SIG-M5 treated with dmso at 0.1 percent for 504 hours (cell line): ENCODE results near the gene TRIM56.
A peak's percentile ranks its signal among the peaks of the same experiment; 100 is the strongest.
"Not testable (repeated sequence)": the region's sequence is repeated elsewhere in the genome, so short reads cannot be mapped to it uniquely, and the experiment has no call there.

ENCODE experiments used
- DNase-seq: peaks from one replicate; lab custom pipeline; 2025; ENCODE audit not compliant: unreplicated experiment; lab: John Stamatoyannopoulos, UW

TRIM56 gene

DNA sequence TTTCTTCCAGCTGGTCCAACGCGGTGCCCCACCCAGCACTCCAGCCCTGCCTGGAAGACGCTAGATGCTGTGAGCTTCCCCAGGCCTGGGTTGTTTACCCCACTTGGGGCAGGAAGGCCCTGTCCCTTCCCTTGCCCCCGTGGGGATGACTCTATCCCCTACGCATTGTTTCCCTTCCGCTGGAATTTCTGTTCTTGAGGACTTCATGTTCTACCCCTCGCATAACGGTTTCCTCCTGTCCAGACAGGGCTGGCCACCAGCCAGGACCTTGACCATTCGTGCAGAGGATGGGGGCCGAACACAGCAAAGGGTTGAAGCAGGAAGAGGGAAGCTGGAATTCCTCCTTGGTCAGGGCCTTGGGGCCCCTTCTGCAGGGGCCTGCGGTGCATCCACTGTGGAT is 27.0 kb downstream of the TRIM56 start:
- DNase-seq = no peak

DNA sequence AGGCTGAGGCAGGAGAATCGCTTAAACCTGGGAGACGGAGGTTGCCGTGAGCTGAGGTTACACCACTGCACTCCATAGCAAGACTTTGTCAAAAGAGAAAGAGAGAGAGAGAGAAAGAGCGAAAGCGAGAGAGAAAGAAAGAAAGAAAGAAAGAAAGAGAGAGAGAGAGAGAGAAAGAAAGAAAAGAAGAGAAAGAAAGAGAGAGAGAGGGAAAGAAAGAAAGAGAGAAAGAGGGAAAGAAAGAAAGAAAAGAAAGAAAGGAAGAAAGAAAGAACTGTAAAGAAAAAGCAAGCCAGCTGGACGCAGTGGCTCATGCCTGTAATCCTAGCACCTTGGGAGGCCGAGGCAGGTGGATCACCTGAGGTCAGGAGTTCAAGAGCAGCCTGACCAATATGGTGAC is 27.9 kb downstream of the TRIM56 start:
- not testable (repeated sequence) for DNase-seq

DNA sequence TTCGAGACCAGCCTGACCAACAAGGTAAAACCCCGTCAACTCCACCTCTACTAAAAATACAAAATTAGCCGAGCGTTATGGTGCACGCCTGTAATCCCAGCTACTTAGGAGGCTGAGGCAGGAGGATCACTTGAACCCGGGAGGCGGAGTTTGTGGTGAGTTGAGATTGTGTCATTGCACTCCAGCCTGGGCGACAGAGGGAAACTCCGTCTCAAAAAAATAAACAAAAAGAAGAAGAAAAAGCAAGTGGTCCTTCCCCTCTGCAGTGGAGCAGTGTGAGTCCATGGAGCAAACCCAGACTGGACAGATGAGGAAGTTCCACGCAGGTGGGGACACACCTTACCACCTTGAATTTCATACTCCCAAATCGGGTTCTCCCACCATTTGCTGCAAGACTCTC is 28.6 kb downstream of the TRIM56 start:
- no peak for DNase-seq

DNA sequence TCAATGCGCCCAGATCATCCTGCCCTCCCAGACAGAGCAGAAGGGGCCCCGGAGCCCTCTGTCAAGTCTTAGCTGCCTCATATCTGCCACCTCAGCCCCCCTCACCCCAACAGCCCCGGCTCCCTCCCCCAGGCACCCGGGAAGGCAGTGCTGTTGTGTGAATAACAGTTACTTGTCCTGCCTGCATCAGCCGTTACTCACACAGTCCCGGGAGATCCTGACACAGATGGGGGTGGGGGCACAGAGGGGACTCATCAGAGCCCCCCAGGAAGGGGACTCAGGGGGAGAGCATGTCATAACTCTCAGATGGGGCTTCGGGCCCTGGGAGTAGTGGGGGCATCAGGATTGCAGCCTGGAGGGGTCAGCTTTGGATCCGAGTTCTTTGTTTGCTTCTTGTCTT is 29.2 kb downstream of the TRIM56 start:
- DNase-seq = no peak

DNA sequence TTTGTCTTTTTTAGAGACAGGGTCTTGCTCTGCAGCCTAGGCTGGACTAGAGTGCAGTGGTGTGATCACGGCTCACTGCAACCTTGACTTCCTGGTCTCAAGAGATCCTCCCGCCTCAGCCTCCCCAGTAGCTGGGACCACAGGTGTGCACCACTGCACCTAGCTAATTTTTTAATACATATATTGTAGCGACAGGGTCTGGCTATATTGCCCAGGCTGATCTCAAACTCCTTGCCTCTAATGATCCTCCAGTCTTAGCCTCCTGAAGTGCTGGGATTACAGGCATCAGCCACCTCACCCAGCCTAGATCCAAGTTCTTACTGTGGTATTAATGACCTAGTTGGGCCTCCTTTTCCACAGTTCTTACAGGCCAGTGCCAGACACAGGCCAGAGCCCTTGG is 29.9 kb downstream of the TRIM56 start:
- DNase-seq = no peak

DNA sequence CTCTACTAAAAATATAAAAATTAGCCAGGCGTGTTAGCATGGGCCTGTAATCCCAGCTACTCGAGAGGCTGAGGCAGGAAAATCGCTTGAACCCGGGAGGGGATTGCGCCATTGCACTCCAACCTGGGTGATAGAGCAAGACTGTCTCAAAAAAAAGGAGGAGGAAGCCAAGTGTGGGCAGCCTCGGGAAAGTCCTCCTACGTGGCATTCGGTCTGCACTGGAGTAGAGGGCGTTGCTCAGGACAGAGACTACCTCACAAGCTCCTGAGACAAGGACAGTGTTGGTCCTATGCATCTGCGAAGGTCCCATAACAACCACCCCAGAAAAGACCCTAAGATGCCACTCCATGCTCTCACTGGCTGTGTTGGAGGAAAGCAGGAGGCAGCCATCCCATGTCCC is 31.6 kb downstream of the TRIM56 start:
- DNase-seq = no peak

DNA sequence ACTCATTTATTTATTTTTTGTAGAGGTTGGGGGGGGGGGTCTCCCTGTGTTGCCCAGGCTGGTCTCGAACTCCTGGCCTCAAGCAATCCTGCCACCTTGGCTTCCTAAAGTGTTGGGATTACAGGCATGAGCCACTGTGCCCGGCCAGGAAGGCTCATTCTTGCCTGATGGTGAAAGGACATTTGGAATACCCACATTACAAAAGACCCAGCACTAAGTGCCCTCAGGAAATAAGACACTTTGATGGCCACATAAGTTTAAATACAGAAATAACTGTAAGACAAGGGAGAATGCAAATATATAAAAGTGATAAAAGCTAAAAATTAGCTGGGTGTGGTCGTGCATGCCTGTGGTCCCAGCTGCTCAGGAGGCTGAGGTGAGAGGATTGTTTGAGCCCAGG is 33.6 kb downstream of the TRIM56 start:
- DNase-seq = no peak

DNA sequence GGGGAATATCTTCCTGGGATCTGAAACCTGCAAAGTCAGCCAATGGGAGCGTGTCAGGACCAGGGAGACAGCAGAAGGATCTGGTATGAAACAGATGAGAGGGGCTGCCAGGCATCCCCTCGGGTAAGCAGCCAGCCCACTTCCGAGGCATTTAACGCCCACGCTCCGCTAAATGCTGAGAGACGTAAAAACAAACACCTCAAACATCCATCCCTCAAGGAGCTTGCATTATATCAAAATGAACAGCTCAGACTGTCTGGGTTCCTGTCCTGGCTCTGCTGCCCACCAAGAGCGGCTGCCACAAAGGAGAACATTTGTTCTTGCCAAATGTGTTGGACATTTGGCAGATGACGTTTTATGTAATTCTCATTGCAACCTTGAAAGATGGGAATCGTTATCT is 34.6 kb downstream of the TRIM56 start:
- no peak for DNase-seq

DNA sequence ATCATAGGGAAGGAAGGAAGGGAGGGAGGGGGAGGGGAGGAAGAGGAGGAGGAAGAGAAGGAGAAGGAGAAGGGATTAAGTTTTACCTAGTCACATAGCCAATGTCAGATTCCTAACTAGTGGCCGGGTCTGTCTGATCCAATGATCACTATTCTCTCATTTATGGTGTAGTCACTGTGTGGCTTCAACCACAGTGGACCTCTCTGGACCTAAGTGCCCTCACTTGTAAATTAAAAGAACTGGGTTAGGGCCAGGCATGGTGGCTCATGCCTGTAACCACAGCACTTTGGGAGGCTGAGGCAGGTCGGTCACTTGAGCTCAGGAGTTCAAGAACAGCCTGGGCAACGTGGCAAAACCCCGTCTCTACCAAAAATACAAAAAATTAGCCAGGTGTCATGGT is 35.0 kb downstream of the TRIM56 start:
- no peak for DNase-seq

DNA sequence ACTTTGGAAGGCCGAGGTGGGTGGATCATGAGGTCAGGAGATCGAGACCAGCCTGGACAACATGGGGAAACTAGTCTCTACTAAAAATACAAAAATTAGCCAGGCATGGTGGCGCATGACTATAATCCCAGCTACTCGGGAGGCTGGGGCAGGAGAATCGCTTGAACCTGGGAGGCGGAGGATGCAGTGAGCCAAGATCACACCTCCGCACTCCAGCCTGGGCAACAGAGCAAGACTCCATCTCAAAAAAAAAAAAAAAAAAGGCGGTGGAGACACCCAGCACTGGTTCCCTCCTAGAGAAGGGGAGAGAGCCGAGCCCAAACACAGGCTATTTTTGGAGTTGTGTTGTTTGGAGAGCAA is 36.3 kb downstream of the TRIM56 start:
- not testable (repeated sequence) for DNase-seq

DNA sequence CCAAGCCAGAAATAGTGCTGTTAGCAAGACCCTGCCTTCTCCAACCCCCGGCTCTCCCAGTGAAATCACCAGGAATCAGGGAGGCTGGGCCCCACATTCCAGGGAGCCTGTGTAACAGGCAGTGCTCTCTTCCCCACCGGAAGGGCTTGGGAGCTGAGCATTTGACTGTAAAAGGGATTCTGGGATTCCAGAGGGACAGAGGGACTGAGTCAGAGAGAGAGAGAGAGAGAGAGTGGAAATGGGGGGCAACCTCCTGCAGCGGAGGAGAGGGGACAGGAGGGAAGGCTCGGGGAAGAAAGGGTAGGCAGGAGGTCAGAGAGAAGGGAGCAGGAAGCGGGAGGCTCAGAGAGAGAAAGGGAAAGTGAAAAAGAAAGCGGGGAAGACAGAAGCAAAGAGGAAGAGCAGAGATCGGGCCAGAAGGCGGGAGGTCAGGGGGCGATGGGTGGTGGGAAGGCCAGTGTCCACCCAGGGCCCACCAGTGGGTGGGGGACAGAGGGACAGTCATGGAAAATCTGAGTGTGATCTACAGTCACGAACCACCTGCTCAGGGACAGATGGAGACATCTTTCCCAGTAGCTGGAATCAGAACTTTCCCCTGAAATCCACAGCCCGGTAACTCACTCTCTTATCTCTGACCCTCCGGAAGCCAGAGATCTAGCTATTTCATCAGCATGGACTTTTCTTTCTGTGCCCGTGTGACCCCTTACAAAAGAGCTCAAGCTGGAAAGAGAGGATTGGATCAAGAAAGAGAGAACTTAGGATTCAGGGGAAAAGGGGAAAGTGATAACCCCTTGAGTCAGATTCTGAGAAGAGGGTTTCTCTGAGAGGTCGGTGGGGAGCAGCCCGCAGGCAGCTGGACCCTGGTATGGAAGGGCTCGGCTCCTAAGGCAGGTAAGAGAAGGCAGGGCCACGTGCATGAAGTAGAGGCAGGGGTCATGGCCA is 37.0 kb downstream of the TRIM56 start:
- DNase-seq = no peak

DNA sequence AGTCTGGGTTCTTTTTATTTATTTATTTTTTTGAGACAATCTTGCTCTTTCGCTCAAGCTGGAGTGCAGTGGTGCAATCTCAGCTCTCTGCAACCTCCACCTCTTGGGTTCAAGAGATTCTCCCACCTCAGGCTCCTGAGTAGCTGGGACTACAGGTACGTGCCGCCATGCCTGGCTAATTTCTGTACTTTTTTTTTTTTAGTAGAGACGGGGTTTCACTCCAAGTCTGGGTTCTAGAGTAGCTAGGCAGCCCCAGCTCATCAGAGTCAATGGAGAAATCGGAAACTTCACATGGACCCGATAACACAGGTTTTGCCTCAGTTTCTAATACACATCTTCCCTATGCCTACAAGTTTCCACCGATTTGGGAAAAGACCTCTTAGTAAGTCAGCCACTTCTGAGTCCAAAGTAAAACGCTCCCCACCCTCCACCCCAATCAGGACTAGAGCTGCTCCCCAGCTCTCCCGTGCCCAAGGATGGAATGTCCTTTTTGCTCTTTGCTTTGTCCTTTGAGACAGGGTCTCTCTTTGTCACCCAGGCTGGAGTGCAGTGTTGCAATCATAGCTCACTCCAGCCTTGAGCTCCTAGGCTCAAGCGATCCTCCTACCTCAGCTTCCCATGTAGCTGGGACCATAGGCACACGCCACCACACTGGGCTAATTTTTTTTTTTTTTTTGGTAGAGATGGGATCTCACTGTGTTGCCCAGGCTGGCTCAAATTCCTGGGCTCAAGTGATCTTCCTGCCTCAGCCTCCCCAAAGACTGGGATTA is 37.8 kb downstream of the TRIM56 start:
- DNase-seq = no peak

DNA sequence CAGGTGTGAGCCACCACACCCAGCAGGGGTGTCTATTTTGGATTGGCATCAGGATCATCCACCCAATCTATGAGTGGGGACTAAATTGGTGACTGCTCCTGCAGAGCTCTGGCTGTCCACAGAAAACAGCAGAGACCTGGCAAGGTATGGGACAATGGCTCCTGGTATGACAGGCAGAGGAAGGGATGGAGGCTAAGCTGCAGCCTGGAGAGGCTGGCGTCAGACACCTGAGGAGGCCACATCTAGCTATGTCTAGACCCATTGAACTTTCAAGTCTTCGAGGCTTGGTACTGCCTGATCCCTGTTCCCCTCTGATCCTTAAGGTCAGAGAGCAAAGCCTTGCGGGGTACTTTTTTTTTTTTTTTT is 38.4 kb downstream of the TRIM56 start:
- no peak for DNase-seq

DNA sequence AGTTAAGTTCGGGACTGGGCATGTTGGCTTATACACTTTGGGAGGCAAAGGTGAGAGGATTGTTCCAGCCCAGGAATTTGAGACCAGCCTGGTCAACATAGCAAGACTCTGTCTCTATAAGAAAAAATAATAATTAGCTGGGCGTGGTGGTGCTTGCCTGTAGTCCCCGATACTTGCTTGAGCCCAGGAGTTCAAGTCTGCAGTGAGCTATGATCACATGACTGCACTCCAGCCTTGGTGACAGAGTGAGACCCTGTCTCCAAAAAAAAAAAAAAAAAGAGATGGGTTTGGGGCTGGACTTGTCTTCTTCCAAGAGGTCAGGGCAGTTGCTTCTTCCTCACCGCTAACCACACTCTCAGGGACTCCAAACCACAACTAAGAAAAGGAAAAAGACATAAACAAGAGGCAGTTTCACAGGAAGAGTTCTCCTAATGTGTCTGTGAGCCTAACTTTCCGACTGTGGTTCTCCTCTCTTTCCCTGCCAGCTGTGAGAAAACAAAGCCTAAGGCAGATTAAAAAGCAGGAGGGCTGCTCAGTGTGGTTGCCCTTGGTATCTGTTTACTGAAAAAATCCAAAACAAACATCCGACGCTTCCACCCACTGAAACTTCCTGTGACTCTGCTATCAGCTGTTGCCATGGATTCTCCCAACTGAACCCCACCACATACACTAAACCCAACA is 39.2 kb downstream of the TRIM56 start:
- peak; percentile 41 for DNase-seq

DNA sequence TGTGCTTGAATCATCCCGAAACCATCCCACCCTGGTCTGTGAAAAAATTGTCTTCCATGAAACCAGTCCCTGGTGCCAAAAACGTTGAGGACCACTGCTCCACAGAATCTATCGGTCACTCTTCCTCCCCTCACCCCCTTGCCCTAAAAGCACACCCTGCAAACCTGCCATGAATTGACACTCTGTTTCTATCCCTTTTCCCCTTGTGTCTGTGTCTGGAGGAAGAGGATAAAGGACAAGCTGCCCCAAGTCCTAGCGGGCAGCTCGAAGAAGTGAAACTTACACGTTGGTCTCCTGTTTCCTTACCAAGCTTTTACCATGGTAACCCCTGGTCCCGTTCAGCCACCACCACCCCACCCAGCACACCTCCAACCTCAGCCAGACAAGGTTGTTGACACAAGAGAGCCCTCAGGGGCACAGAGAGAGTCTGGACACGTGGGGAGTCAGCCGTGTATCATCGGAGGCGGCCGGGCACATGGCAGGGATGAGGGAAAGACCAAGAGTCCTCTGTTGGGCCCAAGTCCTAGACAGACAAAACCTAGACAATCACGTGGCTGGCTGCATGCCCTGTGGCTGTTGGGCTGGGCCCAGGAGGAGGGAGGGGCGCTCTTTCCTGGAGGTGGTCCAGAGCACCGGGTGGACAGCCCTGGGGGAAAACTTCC is 40.8 kb downstream of the TRIM56 start:
- no peak for DNase-seq

DNA sequence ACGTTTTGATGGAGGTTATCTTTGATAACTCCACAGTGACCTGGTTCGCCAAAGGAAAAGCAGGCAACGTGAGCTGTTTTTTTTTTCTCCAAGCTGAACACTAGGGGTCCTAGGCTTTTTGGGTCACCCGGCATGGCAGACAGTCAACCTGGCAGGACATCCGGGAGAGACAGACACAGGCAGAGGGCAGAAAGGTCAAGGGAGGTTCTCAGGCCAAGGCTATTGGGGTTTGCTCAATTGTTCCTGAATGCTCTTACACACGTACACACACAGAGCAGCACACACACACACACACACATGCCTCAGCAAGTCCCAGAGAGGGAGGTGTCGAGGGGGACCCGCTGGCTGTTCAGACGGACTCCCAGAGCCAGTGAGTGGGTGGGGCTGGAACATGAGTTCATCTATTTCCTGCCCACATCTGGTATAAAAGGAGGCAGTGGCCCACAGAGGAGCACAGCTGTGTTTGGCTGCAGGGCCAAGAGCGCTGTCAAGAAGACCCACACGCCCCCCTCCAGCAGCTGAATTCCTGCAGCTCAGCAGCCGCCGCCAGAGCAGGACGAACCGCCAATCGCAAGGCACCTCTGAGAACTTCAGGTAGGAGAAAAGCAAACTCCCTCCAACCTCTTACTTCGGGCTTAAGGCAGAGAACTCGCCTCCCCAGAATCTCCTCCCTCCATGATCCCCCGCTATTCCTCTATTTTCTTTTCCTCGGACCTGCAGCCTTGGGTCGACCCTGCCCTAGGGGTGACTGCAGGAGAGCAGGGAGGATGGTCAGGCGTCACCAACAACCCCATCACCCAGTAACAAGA is 41.6 kb downstream of the TRIM56 start, which contains the start of gene SERPINE1:
SERPINE1 (plus strand) TSS at position 454 of the 809 bp plus-strand sequence. CDS start 1,290 bp downstream, outside the sequence.
- peak; percentile 25 for DNase-seq

DNA sequence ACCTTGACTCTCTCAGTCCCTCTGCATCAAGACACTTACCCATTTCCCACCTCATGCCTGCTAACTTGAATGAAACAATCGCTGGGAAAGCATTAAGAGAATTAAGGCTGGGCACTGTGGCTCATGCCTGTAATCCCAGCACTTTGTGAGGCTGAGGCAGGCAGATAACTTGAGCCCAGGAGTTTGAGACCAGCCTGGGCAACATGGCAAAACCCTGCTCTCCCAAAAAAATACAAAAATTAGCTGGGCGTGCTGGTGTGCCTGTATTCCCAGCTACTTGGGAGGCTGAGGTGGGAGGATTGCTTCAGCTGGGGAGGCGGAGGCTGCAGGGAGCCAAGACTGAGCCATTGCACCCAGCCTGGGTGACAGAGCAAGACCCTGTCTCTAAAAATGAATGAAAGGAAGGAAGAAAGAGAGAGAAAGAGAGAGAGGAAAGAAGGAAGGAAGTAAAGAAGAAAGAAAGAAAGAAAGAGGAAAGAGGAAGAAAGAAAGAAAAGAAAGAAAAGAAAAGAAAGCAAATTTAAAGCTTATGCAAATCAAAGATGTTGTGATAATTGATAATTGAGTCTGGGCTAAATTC is 42.3 kb downstream of the TRIM56 start:
- no peak for DNase-seq

DNA sequence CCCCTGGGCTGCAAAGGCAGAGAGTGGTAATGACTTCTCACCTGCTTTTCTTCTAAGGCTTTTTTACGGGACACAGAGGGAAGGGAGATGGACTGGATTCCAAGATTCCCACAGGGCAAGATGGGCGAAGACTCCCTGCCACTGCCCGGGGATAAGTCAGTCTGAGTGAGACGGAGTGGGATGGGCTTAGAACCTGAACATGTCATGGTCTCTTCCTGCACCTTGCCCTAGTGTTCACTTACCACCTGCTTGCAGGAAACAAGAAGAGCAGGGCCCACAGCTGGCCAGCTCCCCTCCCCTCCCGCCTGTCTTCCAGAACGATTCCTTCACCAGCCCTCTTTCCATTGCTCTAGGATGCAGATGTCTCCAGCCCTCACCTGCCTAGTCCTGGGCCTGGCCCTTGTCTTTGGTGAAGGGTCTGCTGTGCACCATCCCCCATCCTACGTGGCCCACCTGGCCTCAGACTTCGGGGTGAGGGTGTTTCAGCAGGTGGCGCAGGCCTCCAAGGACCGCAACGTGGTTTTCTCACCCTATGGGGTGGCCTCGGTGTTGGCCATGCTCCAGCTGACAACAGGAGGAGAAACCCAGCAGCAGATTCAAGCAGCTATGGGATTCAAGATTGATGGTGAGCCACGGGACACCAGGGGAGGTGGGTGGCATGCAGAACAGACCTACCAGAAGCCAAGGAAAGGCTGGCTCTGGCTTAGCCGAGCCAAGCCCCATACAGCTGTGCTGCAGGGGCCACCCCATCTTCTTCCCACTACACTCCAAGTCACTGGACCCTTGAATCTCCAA is 43.0 kb downstream of the TRIM56 start:
- DNase-seq = no peak

DNA sequence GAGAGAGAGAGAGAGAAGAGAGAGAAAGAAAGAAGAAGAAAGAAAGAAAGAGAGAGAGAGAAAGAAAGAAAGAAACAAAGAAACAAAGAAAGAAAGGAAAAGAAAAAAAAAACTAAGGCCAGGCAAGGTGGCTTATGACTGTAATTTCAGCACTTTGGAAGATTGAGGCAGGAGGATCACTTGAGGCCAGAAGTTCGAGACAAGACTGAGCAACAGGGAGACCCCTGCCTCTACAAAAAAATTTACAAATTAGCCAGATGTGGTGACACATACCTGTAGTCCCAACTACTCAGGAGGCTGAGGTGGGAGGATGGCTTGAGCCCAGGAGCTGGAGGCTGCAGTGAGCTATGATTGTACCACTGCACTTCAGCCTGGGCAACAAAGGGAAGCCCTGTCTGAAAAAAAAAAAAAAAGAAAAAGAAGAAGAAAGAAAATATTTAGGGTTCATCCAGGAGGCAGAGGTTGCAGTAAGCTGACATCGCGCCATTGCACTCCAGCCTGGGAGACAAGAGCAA is 44.4 kb downstream of the TRIM56 start:
- DNase-seq = no peak
